PC-3 (cell line): ENCODE results near the gene PTPN12. TPM values are rescaled to one million over a fixed set of nuclear protein-coding genes. Genes with fewer than 3 reads are reported as not detected.

Experiments used
- ATAC-seq: fragments of 200-7000 bp; cut with Tn5 transposase; 2 replicates; pipeline ENCODE4 v1.9.1; 2020; ENCODE audit warnings: mild to moderate bottlenecking, moderate library complexity
- BruUV-seq: library from RNA; stranded (reverse); fragments of 400-500 nt; replicated peaks from 2 replicates; lab custom pipeline; 2021; lab: Mats Ljungman, UMichigan
- CTCF ChIA-PET: fragments of 300-600 bp; sonication (Branson Sonifier 250); formaldehyde crosslinking; loops from one replicate; lab custom pipeline; 2022; ENCODE audit warnings: antibody characterized with exemption; lab: Charles Lee
- POLR2A ChIA-PET: fragments of 300-600 bp; sonication (Branson Sonifier 250); formaldehyde crosslinking; loops from one replicate; lab custom pipeline; 2022; ENCODE audit warnings: antibody characterized with exemption; ENCODE audit not compliant: unreplicated experiment; lab: Charles Lee
- DNase-seq: peaks from one replicate; pipeline ENCODE4 v3.0.0-alpha.2; 2015
- H2AFZ ChIP-seq: fragments of 300-600 bp; sonication (generic); 2 replicates; pipeline ENCODE4 v1.6.0; 2016; ENCODE audit warnings: antibody characterized with exemption, low read length
- H3F3A ChIP-seq: fragments of 300-600 bp; sonication (generic); one replicate; pipeline ENCODE4 v1.6.0; 2017; ENCODE audit warnings: antibody characterized with exemption, low read length, control low read depth, mild to moderate bottlenecking; ENCODE audit not compliant: unreplicated experiment
- H3K27ac ChIP-seq: fragments of 300-600 bp; sonication (generic); 2 replicates; pipeline ENCODE4 v1.5.1; 2016; ENCODE audit warnings: mild to moderate bottlenecking, low read length
- H3K27me3 ChIP-seq: fragments of 300-600 bp; sonication (generic); 2 replicates; pipeline ENCODE4 v1.6.1; 2016; ENCODE audit warnings: low read length, mixed read lengths
- H3K36me3 ChIP-seq: fragments of 300-600 bp; sonication (generic); 2 replicates; pipeline ENCODE4 v1.6.1; 2016; ENCODE audit warnings: low read depth, mixed run types, low read length, mixed read lengths
- H3K4me1 ChIP-seq: fragments of 300-600 bp; sonication (generic); 2 replicates; pipeline ENCODE4 v1.5.1; 2016; ENCODE audit warnings: low read length; ENCODE audit not compliant: insufficient read depth
- H3K4me2 ChIP-seq: fragments of 300-600 bp; sonication (generic); 2 replicates; pipeline ENCODE4 v1.6.0; 2016; ENCODE audit warnings: low read length
- H3K4me3 ChIP-seq: fragments of 300-600 bp; sonication (generic); 2 replicates; pipeline ENCODE4 v1.5.1; 2016; ENCODE audit warnings: mild to moderate bottlenecking, low read length, mixed read lengths
- H3K79me2 ChIP-seq: fragments of 300-600 bp; sonication (generic); 2 replicates; pipeline ENCODE4 v1.6.1; 2017; ENCODE audit warnings: low read length, mixed read lengths
- H3K9ac ChIP-seq: fragments of 300-600 bp; sonication (generic); 2 replicates; pipeline ENCODE4 v1.6.0; 2016; ENCODE audit warnings: mild to moderate bottlenecking, low read length
- H3K9me2 ChIP-seq: fragments of 300-600 bp; sonication (generic); replicated peaks from 2 replicates; pipeline ENCODE4 v1.6.1; 2016; ENCODE audit warnings: mixed run types, low read length, mixed read lengths
- H3K9me3 ChIP-seq: fragments of 300-600 bp; sonication (generic); 2 replicates; pipeline ENCODE4 v1.6.1; 2016; ENCODE audit warnings: low read length, mixed read lengths
- H4K20me1 ChIP-seq: fragments of 300-600 bp; sonication (generic); 2 replicates; pipeline ENCODE4 v1.6.1; 2016; ENCODE audit warnings: low read length, mixed read lengths
- EZH2 ChIP-seq: fragments of 300-600 bp; sonication (generic); IDR thresholded peaks from one replicate; pipeline ENCODE4 v1.6.1; 2017; ENCODE audit warnings: antibody characterized with exemption, mild to moderate bottlenecking, low read length; ENCODE audit not compliant: unreplicated experiment
- EZH2phosphoT487 ChIP-seq: fragments of 300-600 bp; sonication (generic); IDR thresholded peaks from 2 replicates; pipeline ENCODE4 v1.6.1; 2018; ENCODE audit warnings: mild to moderate bottlenecking, antibody characterized with exemption, low read length, borderline replicate concordance
- intact Hi-C: fragments of 100-400 bp; cut with micrococcal nuclease; formaldehyde crosslinking; loops from 2 replicates; pipeline ENCODE4 v1.9.0; 2023
- total RNA-seq: library from RNA; depleted of rRNA; stranded (reverse); fragments of >200 nt; gene quantifications from 2 replicates; pipeline ENCODE4 v1.2.3, GENCODE V29; 2014
- TF ChIP-seq, protein P1 (sequence below): fragments of 300-600 bp; sonication (generic); conservative IDR thresholded peaks from 2 replicates; pipeline ENCODE4 v1.5.1; 2017; ENCODE audit warnings: antibody characterized with exemption, low read depth, mild to moderate bottlenecking, low read length

PTPN12 gene
- total RNA-seq, 1 experiment from 2014 or later = 26.2 TPM

DNA sequence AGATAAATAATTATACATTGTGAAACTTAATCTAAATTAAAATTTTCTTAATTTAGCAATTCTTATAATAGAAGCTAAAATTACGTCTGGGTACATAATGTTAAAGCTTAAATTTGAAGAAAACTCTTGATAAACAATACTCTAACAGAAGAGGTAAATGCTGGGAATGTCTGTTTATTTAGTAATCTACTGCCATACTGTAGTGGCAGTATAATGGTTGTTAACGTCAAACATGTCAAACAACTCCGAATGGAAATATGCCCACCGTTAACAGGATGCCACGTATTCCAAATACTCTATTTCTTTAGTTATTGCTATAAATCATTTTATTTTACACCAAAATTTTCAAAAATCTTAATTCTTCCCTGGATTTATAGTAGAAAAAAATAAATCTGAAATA lies 40.0 kb upstream of the PTPN12 start:
- intact Hi-C loops = loop anchor here (5.0 kb wide), 1 partner anchor 40 kb away; no protein-coding TSS in a partner anchor
- H3K79me2 ChIP-seq = no peaks in the 10 kb centered on the region
- peaks cover 22% of the 10 kb centered on the region for H3K4me1 ChIP-seq
- no peaks in the 10 kb centered on the region for H3F3A ChIP-seq
- H3K9ac ChIP-seq = no peak overlapping the region
- no peaks in the 10 kb centered on the region for H3K36me3 ChIP-seq
- ATAC-seq (no peak), DNase-seq (no peak)
- POLR2A ChIA-PET = no interaction called here
- H3K4me3 ChIP-seq = no peak overlapping the region
- H3K27ac ChIP-seq = no peak overlapping the region
- CTCF ChIA-PET = no interaction called here
- H3K9me2 ChIP-seq = no peaks in the 10 kb centered on the region
- TF ChIP-seq, protein P1, sequence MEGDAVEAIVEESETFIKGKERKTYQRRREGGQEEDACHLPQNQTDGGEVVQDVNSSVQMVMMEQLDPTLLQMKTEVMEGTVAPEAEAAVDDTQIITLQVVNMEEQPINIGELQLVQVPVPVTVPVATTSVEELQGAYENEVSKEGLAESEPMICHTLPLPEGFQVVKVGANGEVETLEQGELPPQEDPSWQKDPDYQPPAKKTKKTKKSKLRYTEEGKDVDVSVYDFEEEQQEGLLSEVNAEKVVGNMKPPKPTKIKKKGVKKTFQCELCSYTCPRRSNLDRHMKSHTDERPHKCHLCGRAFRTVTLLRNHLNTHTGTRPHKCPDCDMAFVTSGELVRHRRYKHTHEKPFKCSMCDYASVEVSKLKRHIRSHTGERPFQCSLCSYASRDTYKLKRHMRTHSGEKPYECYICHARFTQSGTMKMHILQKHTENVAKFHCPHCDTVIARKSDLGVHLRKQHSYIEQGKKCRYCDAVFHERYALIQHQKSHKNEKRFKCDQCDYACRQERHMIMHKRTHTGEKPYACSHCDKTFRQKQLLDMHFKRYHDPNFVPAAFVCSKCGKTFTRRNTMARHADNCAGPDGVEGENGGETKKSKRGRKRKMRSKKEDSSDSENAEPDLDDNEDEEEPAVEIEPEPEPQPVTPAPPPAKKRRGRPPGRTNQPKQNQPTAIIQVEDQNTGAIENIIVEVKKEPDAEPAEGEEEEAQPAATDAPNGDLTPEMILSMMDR = no peak
- no peak for TF ChIP-seq EZH2phosphoT487
- no peak for TF ChIP-seq EZH2
- no TSS peak for BruUV-seq
- H2AFZ ChIP-seq = peak overlapping the region; percentile 46; the same call in 1 of the 2 replicates
- no peaks in the 10 kb centered on the region for H4K20me1 ChIP-seq
- H3K4me2 ChIP-seq = no peak overlapping the region
- no peaks in the 10 kb centered on the region for H3K27me3 ChIP-seq
- no peaks in the 10 kb centered on the region for H3K9me3 ChIP-seq

DNA sequence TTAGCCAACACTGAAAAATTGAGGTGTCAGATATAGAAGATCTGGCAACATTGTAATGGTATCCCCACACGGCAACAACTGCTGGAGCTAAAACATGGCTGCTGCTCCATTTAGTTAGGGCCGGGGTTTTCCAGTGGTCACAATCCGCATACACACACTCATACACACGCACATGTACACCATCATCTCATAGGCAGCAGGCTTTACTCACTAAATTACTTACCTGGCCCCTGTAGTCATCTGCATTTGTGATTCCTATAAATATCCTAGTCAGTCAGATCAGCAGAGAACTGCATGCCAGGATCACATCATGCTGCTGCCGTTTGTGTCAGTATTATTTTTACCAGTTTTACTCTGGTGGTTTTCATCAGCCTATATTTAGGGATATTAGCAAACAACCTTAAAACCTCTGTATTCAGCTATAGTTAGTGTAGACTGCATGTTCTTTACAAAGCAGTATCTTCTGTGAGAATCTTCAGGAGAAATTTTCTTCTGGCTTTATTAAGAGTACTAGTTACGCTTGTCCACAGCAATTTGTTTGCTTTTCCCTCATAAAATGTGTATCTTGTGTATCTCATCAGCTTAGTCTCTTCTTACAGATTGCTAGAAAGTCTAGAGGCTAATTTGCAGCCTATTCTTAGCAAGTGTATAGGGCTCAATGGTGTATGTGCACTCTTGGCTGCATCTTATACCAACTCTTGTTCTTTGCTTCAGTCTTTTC lies 38.3 kb upstream of the PTPN12 start:
- peak overlapping the region; percentile 76 for H2AFZ ChIP-seq
- H3K27ac ChIP-seq = peak overlapping the region; percentile 43
- H3K9me2 ChIP-seq = no peaks in the 10 kb centered on the region
- H3K36me3 ChIP-seq = no peaks in the 10 kb centered on the region
- intact Hi-C loops = loop anchor here (5.0 kb wide), 1 partner anchor 42 kb away; no protein-coding TSS in a partner anchor
- POLR2A ChIA-PET = interaction anchor here (0.6 to 1.1 kb wide), 3 partner anchors 37 to 82 kb away, joined by 4 to 7 read pairs (median 4); no protein-coding TSS in a partner anchor
- H3K9ac ChIP-seq = peak overlapping the region; percentile 16
- no peaks in the 10 kb centered on the region for H3K9me3 ChIP-seq
- no peaks in the 10 kb centered on the region for H3K27me3 ChIP-seq
- no peaks in the 10 kb centered on the region for H3K79me2 ChIP-seq
- H4K20me1 ChIP-seq = no peaks in the 10 kb centered on the region
- no peaks in the 10 kb centered on the region for H3F3A ChIP-seq
- TSS peak; percentile 59 for BruUV-seq
- H3K4me2 ChIP-seq = peak overlapping the region; percentile 71
- H3K4me3 ChIP-seq = peak overlapping the region; percentile 43
- TF ChIP-seq, protein P1 = no peak
- H3K4me1 ChIP-seq = peaks cover 22% of the 10 kb centered on the region
- DNase-seq (peak; percentile 41), ATAC-seq (peak; percentile 82)
- CTCF ChIA-PET = no interaction called here

DNA sequence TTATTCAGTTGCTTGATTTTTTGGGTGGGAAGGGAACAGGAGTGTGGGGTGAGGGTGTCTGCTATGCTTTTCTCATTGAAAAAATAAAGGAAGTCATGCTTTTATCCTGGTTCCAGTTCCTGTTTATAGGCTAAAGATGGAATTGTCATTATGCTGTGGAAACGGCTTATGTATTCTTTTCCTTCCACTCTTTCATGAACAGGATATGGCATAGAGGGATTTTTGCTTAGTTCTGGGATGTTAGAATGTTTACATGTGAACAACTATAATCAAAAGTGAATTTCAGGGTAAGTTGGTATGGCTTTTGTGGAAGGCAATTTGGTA lies 35.9 kb upstream of the PTPN12 start:
- Histone ChIP-seq H3K9me3 (no peaks in the 10 kb centered on the region), H3K36me3 (no peaks in the 10 kb centered on the region), H3K4me3 (no peak overlapping the region), H3K9ac (no peak overlapping the region), H3K9me2 (no peaks in the 10 kb centered on the region), H4K20me1 (no peaks in the 10 kb centered on the region), H2AFZ (peak overlapping the region; percentile 51; the same call in 1 of the 2 replicates), H3K4me2 (no peak overlapping the region), H3K27ac (no peak overlapping the region), H3K27me3 (no peaks in the 10 kb centered on the region), H3K4me1 (peaks cover 22% of the 10 kb centered on the region), H3K79me2 (no peaks in the 10 kb centered on the region), H3F3A (no peaks in the 10 kb centered on the region)
- no TSS peak for BruUV-seq
- DNase-seq (no peak), ATAC-seq (no peak)
- TF ChIP-seq EZH2 (no peak), EZH2phosphoT487 (no peak)
- TF ChIP-seq, protein P1 = no peak
- ChIA-PET POLR2A (no interaction called here), CTCF (no interaction called here)
- intact Hi-C loops = no loop called here
